ENCODE results near the gene HEG1. TPM values are rescaled to one million over a fixed set of nuclear protein-coding genes. Genes with fewer than 3 reads are reported as not detected.
A peak's percentile ranks its signal among the peaks of the same experiment; 100 is the strongest.

Gene HEG1
- total RNA-seq, 4 donors from 2014 or later = 6.0 to 52.8 (median 10.9) TPM

DNA sequence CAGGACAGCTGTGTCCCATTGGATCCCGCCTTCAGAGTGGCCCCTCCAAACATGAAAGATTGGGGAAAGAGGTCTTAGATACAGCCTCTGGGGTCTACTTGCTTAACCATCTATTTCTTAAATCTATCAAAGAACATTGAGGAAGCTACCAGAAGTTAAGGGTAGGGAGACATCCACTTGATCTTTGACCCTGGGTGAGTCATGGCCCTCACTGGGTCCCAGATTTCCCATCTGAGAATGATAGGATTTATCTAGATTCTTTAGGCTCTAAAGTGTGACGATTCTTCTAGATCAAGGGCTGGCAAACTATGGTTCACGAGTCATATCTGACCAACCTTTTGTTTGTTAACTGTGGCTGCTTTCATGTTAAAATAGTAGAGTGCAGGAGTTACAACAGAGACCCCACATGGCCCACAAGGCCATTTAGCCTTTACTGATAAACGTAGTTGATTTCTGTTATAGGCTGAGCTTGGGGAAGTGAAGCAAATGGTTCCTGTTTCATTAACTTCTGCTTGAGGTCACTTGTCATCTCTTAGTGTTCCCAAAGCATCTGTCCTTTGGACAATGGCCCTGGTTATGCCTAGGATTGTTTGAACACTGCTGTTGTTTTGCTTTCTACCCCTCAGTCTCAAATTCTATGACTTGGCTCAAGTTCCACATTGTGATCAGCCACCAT, 129.2 kb downstream of the HEG1 start:
- DNase-seq = peak in 1 of 3 donors; percentile 70
- peaks cover 0 to 50% (median 0%) of the 10 kb centered on the region in 3 donors for H3K36me3 ChIP-seq

DNA sequence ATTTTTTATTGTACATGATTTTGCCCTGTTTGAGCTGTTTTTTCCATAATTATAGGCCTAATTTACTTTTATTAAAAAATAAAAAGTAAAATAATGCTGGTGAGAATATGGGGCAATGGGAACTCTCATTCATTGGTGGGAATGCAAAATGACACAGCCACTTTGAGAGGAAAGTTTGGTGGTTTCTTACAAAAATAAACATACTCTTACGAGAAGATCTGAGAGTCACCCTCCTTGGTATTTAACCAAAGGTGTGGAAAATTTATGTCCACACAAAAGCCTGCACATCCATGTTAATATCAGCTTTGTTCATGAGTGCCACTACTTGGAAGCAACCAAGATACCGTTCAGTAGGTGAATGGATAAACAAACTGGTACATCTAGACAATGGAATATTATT, 131.1 kb downstream of the HEG1 start:
- DNase-seq = no peak
- no peaks in the 10 kb centered on the region for H3K9me3 ChIP-seq
- peaks cover 0 to 16% (median 0%) of the 10 kb centered on the region in 4 donors for H3K4me1 ChIP-seq
- H3K36me3 ChIP-seq = peaks cover 0 to 68% (median 3%) of the 10 kb centered on the region in 3 donors
- H3K27me3 ChIP-seq = no peaks in the 10 kb centered on the region
- no peak overlapping the region for H3K27ac ChIP-seq
- TF ChIP-seq, protein P1, sequence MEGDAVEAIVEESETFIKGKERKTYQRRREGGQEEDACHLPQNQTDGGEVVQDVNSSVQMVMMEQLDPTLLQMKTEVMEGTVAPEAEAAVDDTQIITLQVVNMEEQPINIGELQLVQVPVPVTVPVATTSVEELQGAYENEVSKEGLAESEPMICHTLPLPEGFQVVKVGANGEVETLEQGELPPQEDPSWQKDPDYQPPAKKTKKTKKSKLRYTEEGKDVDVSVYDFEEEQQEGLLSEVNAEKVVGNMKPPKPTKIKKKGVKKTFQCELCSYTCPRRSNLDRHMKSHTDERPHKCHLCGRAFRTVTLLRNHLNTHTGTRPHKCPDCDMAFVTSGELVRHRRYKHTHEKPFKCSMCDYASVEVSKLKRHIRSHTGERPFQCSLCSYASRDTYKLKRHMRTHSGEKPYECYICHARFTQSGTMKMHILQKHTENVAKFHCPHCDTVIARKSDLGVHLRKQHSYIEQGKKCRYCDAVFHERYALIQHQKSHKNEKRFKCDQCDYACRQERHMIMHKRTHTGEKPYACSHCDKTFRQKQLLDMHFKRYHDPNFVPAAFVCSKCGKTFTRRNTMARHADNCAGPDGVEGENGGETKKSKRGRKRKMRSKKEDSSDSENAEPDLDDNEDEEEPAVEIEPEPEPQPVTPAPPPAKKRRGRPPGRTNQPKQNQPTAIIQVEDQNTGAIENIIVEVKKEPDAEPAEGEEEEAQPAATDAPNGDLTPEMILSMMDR (IDR thresholded peaks at IDR 0.05) = no peak
- no peak for TF ChIP-seq POLR2A (IDR thresholded peaks at IDR 0.05)
- H3K4me3 ChIP-seq = no peak overlapping the region

More for the DNA sequence above, 129.2 kb downstream of the HEG1 start:
- Histone ChIP-seq H3K4me3 (no peak overlapping the region), H3K9me3 (no peaks in the 10 kb centered on the region), H3K27ac (peak overlapping the region in 1 of 4 donors; percentile 25), H3K27me3 (no peaks in the 10 kb centered on the region), H3K4me1 (peaks cover 0 to 16% (median 0%) of the 10 kb centered on the region in 4 donors)
- no peak for TF ChIP-seq POLR2A (IDR thresholded peaks at IDR 0.05)
- TF ChIP-seq, protein P1 (IDR thresholded peaks at IDR 0.05) = no peak

GRCh38 chr3:124923833-124924232, 132.0 kb downstream of the HEG1 start:
- Histone ChIP-seq H3K9me3 (no peaks in the 10 kb centered on the region), H3K4me3 (no peak overlapping the region), H3K36me3 (peaks cover 0 to 77% (median 3%) of the 10 kb centered on the region in 3 donors), H3K4me1 (peaks cover 0 to 16% (median 0%) of the 10 kb centered on the region in 4 donors), H3K27me3 (no peaks in the 10 kb centered on the region), H3K27ac (no peak overlapping the region)
- no peak for DNase-seq
- TF ChIP-seq POLR2A (IDR thresholded peaks at IDR 0.05) = no peak
- TF ChIP-seq, protein P1 (IDR thresholded peaks at IDR 0.05) = peak in 1 of 6 experiments; percentile 28

GRCh38 chr3:124920718-124921117, 135.1 kb downstream of the HEG1 start:
- H3K4me3 ChIP-seq = no peak overlapping the region
- no peaks in the 10 kb centered on the region for H3K9me3 ChIP-seq
- no peak overlapping the region for H3K27ac ChIP-seq
- TF ChIP-seq POLR2A (IDR thresholded peaks at IDR 0.05) = no peak
- TF ChIP-seq, protein P1 (IDR thresholded peaks at IDR 0.05) = no peak
- H3K27me3 ChIP-seq = no peaks in the 10 kb centered on the region
- DNase-seq = no peak
- H3K36me3 ChIP-seq = peaks cover 0 to 83% (median 3%) of the 10 kb centered on the region in 3 donors
- H3K4me1 ChIP-seq = no peaks in the 10 kb centered on the region

GRCh38 chr3:124919756-124920155, 136.0 kb downstream of the HEG1 start:
- no peak overlapping the region for H3K27ac ChIP-seq
- peaks cover 0 to 85% (median 3%) of the 10 kb centered on the region in 3 donors for H3K36me3 ChIP-seq
- no peak for DNase-seq
- H3K27me3 ChIP-seq = no peaks in the 10 kb centered on the region
- H3K9me3 ChIP-seq = no peaks in the 10 kb centered on the region
- H3K4me1 ChIP-seq = no peaks in the 10 kb centered on the region
- TF ChIP-seq, protein P1 (IDR thresholded peaks at IDR 0.05) = no peak
- TF ChIP-seq POLR2A (IDR thresholded peaks at IDR 0.05) = no peak
- H3K4me3 ChIP-seq = no peak overlapping the region

Measured in Peyer's patch (tissue), 4 donors.